Esophagus muscularis mucosa (tissue), 4 donors: ENCODE data around the gene OSBP2. TPM values are rescaled to one million over a fixed set of nuclear protein-coding genes. Genes with fewer than 3 reads are reported as not detected.

Experiments used
- DNase-seq: peaks from one replicate; pipeline ENCODE4 v3.0.0-alpha.2; 2017; ENCODE audit errors: extremely low spot score
- H3K27ac ChIP-seq, 4 donors: fragments of 200-600 bp; sonication (generic); replicated peaks in 1 of 4; 1 replicate in 3 of 4; 2 replicates in 1 of 4; pipeline ENCODE4 v1.5.1; 2016 to 2019; ENCODE audit warnings: mild to moderate bottlenecking in 1 of 4
- H3K27me3 ChIP-seq, 4 donors: fragments of 200-600 bp; sonication (generic); one replicate each; pipeline versions ENCODE4 v1.5.1 to v1.6.0; 2016 to 2019
- H3K36me3 ChIP-seq, 4 donors: fragments of 200-600 bp; sonication (generic); one replicate each; pipeline ENCODE4 v1.5.1; 2016 to 2019
- H3K4me1 ChIP-seq, 4 donors: fragments of 200-600 bp; sonication (generic); one replicate each; pipeline ENCODE4 v1.5.1; 2016 to 2019
- H3K4me3 ChIP-seq, 4 donors: fragments of 200-600 bp; sonication (generic); 1 replicate in 2 of 4; 2 replicates in 2 of 4; pipeline ENCODE4 v1.5.1; 2016 to 2019; ENCODE audit warnings: mild to moderate bottlenecking in 4 of 4, moderate library complexity in 1 of 4
- H3K9me3 ChIP-seq, 4 donors: fragments of 200-600 bp; sonication (generic); 1 replicate in 3 of 4; 2 replicates in 1 of 4; pipeline ENCODE4 v1.5.1; 2016 to 2019
- EP300 ChIP-seq: sonication (generic); formaldehyde crosslinking; IDR thresholded peaks from one replicate; pipeline ENCODE4 v1.6.1; 2017; ENCODE audit warnings: antibody characterized with exemption
- POLR2A ChIP-seq: fragments of 450-650 bp; IDR thresholded peaks from one replicate; pipeline ENCODE4 v1.6.1; 2017; ENCODE audit warnings: antibody characterized with exemption, moderate library complexity, mild to moderate bottlenecking, low read depth
- POLR2AphosphoS5 ChIP-seq, 2 donors: sonication (generic); formaldehyde crosslinking; IDR thresholded peaks; one replicate each; pipeline ENCODE4 v1.6.1; 2017; ENCODE audit warnings: antibody characterized with exemption in 2 of 2
- WGBS: methylation state at CpG from one replicate; pipeline ENCODE4 v1.1.5; 2018; 5-methylcytosine and 5-hydroxymethylcytosine counted together
- intact Hi-C: fragments of 100-400 bp; cut with DNase I; formaldehyde crosslinking; loops from one replicate; pipeline ENCODE4 v1.15.1; 2023
- total RNA-seq, 4 donors: library from RNA; depleted of rRNA; stranded (reverse); fragments of >200 nt; gene quantifications; one replicate each; pipeline versions ENCODE4 v1.1.0 to v1.2.1, GENCODE V29; 2016
- TF ChIP-seq, protein P1 (sequence below), 3 experiments: fragments of 200-600 bp in 2 of 3; fragments of 450-650 bp in 1 of 3; sonication (generic) in 2 of 3; IDR thresholded peaks; one replicate each; pipeline ENCODE4 v1.5.1; 2017 to 2019; ENCODE audit warnings: antibody characterized with exemption in 3 of 3, mild to moderate bottlenecking in 2 of 3, moderate library complexity in 1 of 3

The OSBP2 gene
- total RNA-seq, 4 donors from 2014 or later = 0.42 to 4.6 (median 2.9) TPM

DNA sequence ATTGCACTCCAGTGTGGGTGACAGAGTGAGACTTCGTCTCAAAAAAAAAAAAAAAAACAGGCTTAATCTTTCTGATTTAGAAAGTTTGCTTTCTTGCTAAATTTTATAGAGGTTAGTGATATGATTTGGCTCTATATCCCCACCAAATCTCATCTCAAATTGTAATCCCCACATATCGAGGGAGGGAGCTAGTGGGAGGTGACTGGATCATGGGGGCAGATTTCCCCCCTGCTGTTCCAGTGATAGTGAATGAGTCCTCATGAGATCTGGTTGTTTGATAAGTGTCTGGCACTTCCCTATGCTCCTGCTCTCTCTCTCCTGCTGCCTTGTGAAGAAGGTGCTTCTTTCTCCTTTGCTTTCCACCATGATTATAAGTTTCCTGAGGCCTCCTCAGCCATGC lies 90.9 kb downstream of the OSBP2 start:
- no peaks in the 10 kb centered on the region for H3K27me3 ChIP-seq
- no peaks in the 10 kb centered on the region for H3K4me1 ChIP-seq
- H3K27ac ChIP-seq = no peak overlapping the region
- DNase-seq = no peak
- WGBS = 83% methylated on average over 2 of the region's 2 CpGs
- no peaks in the 10 kb centered on the region for H3K9me3 ChIP-seq
- TF ChIP-seq POLR2AphosphoS5 (IDR thresholded peaks at IDR 0.05) = no peak
- TF ChIP-seq, protein P1, sequence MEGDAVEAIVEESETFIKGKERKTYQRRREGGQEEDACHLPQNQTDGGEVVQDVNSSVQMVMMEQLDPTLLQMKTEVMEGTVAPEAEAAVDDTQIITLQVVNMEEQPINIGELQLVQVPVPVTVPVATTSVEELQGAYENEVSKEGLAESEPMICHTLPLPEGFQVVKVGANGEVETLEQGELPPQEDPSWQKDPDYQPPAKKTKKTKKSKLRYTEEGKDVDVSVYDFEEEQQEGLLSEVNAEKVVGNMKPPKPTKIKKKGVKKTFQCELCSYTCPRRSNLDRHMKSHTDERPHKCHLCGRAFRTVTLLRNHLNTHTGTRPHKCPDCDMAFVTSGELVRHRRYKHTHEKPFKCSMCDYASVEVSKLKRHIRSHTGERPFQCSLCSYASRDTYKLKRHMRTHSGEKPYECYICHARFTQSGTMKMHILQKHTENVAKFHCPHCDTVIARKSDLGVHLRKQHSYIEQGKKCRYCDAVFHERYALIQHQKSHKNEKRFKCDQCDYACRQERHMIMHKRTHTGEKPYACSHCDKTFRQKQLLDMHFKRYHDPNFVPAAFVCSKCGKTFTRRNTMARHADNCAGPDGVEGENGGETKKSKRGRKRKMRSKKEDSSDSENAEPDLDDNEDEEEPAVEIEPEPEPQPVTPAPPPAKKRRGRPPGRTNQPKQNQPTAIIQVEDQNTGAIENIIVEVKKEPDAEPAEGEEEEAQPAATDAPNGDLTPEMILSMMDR (IDR thresholded peaks at IDR 0.05) = no peak
- TF ChIP-seq POLR2A = no peak
- TF ChIP-seq EP300 = no peak
- H3K36me3 ChIP-seq = no peaks in the 10 kb centered on the region
- intact Hi-C loops = no loop called here
- H3K4me3 ChIP-seq = no peak overlapping the region

DNA sequence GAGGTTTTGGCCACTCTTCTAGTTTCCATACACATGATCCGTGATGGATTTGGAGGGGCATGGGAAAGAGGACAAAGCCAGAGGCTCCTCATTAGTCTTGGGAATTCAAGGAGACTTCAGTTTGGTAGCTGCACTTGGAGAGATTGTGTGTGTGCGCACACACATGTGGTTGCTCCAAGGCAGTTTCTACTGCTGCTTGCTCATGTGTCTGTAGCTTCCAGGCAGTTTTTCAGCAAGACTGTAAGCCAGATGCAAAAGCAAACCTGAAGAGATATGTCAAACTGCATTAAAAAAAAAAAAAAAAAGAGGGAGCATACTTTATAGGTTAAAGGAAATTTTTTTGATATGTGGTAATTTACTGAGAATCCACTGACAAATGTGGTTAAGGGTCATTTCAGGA lies 95.7 kb downstream of the OSBP2 start:
- Histone ChIP-seq H3K4me1 (no peaks in the 10 kb centered on the region), H3K9me3 (no peaks in the 10 kb centered on the region), H3K36me3 (no peaks in the 10 kb centered on the region), H3K27ac (no peak overlapping the region), H3K27me3 (no peaks in the 10 kb centered on the region), H3K4me3 (no peak overlapping the region)
- WGBS = 83% methylated on average over 2 of the region's 2 CpGs
- TF ChIP-seq, protein P1 (IDR thresholded peaks at IDR 0.05) = no peak
- no peak for TF ChIP-seq POLR2A
- TF ChIP-seq POLR2AphosphoS5 (IDR thresholded peaks at IDR 0.05) = no peak
- intact Hi-C loops = no loop called here
- no peak for DNase-seq

DNA sequence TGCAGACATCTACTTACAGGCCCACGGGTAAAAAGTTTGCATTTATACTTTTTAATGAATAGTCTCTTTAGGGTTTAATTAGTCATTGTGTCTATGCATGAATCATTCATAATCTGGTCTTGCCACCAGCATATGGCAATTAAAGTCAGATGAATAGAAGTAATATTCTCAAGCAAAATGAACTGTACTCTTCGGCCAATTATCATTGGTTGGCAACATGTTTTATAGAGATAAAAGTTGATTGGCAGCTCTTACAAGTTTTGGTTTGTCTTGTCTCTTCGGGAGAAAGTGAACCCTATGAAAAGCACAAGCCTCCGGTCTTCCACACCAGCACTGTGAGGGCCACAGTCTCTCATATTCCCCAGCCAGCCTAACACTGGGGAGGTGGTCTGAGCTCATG lies 97.8 kb downstream of the OSBP2 start:
- H3K4me3 ChIP-seq = no peak overlapping the region
- H3K4me1 ChIP-seq = no peaks in the 10 kb centered on the region
- no peak for DNase-seq
- intact Hi-C loops = no loop called here
- H3K9me3 ChIP-seq = no peaks in the 10 kb centered on the region
- no peaks in the 10 kb centered on the region for H3K27me3 ChIP-seq
- no peak for TF ChIP-seq POLR2A
- no peak for TF ChIP-seq EP300
- no peak for TF ChIP-seq POLR2AphosphoS5 (IDR thresholded peaks at IDR 0.05)
- TF ChIP-seq, protein P1 (IDR thresholded peaks at IDR 0.05) = no peak
- WGBS = 77% methylated on average over 4 of the region's 4 CpGs
- H3K27ac ChIP-seq = no peak overlapping the region
- no peaks in the 10 kb centered on the region for H3K36me3 ChIP-seq

DNA sequence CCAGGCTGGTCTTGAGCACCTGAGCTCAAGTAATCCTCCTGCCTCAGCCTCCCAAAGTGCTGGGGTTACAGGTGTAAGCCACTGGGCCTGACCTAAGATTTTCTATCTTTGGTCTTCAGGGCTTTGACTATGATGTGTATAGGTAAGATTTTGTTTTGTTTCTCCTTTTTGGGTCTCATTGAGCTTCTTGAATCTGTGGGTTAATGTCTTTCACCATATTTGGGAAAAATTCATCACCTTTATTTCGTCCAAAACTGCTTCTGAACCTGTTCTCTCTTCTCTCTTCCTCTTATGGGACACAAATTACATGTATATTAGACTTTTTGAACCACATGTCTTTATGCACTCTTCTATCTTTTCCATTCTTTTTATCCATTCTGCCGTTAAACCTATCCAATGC lies 100.4 kb downstream of the OSBP2 start:
- Histone ChIP-seq H3K27me3 (peaks cover 0 to 12% (median 0%) of the 10 kb centered on the region in 4 donors), H3K27ac (no peak overlapping the region), H3K9me3 (no peaks in the 10 kb centered on the region), H3K4me1 (no peaks in the 10 kb centered on the region), H3K36me3 (no peaks in the 10 kb centered on the region), H3K4me3 (no peak overlapping the region)
- intact Hi-C loops = no loop called here
- no peak for TF ChIP-seq POLR2A
- no peak for TF ChIP-seq EP300
- TF ChIP-seq, protein P1 (IDR thresholded peaks at IDR 0.05) = no peak
- TF ChIP-seq POLR2AphosphoS5 (IDR thresholded peaks at IDR 0.05) = no peak
- WGBS = 73% methylated on average over 2 of the region's 2 CpGs
- DNase-seq = no peak

DNA sequence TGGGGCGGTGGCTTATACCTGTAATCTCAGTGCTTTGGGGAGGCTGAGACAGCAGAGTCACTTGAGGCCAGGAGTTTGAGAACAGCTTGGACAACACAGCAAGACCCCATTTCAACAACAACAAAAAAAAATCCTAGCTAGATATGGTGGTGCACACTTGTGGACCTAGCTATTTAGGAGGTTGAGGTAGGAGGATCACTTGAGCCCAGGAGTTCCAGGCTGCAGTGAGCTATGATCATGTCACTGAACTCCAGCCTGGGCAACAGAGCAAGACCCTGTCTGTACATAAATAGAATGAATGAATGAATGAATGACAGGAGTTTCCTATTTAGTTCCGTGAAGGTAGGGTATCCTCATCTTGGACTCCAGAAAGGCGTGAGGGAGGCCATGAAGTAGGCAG lies 107.0 kb downstream of the OSBP2 start:
- no peak for TF ChIP-seq POLR2AphosphoS5 (IDR thresholded peaks at IDR 0.05)
- TF ChIP-seq, protein P1 (IDR thresholded peaks at IDR 0.05) = no peak
- no peak for TF ChIP-seq POLR2A
- TF ChIP-seq EP300 = no peak
- DNase-seq = no peak
- H3K9me3 ChIP-seq = no peaks in the 10 kb centered on the region
- H3K4me3 ChIP-seq = no peak overlapping the region
- peaks cover 0 to 29% (median 0%) of the 10 kb centered on the region in 4 donors for H3K27me3 ChIP-seq
- intact Hi-C loops = no loop called here
- peaks cover 12 to 17% (median 16%) of the 10 kb centered on the region in 4 donors for H3K4me1 ChIP-seq
- H3K36me3 ChIP-seq = no peaks in the 10 kb centered on the region
- WGBS = 81% methylated on average over 3 of the region's 3 CpGs
- H3K27ac ChIP-seq = no peak overlapping the region
